OCI-LY3 (cell line): ENCODE measurements around the gene SLC19A3.

ENCODE experiments used
- CTCF ChIP-seq: fragments of 200-600, 300-600 bp; sonication (generic); IDR thresholded peaks from 2 replicates; pipeline ENCODE4 v1.5.1; 2014; ENCODE audit warnings: antibody characterized with exemption, low read length, low read depth
- EZH2phosphoT487 ChIP-seq: fragments of 200-600 bp; shearing (Covaris generic); IDR thresholded peaks from 2 replicates; pipeline ENCODE4 v1.6.1; 2018; ENCODE audit warnings: antibody characterized with exemption, mixed run types, low read depth

DNA sequence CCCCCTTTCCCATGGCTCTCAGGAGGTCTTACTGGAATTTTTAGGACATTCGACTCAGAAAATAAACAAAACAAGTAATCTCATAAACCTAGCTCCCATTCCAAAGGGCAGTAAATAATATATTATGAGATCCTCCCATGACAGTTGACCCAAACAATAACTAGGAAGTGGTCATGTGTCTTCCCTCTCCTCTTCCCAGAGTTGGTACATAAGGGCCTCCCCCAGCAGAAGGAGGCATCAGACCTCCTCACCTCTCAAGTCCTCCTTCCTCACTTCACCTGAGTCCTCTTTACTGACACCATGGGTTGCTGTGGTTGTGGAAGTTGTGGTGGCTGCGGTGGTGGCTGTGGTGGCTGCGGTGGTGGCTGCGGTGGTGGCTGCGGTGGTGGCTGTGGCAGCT is 10.2 kb upstream of the SLC19A3 start, which contains the start of gene SCYGR7:
- TF ChIP-seq CTCF (no peak), EZH2phosphoT487 (no peak)
